ENCODE results near the gene TMEM52B.
"Not testable (repeated sequence)": the region's sequence is repeated elsewhere in the genome, so short reads cannot be mapped to it uniquely, and the experiment has no call there.

Gene TMEM52B

DNA sequence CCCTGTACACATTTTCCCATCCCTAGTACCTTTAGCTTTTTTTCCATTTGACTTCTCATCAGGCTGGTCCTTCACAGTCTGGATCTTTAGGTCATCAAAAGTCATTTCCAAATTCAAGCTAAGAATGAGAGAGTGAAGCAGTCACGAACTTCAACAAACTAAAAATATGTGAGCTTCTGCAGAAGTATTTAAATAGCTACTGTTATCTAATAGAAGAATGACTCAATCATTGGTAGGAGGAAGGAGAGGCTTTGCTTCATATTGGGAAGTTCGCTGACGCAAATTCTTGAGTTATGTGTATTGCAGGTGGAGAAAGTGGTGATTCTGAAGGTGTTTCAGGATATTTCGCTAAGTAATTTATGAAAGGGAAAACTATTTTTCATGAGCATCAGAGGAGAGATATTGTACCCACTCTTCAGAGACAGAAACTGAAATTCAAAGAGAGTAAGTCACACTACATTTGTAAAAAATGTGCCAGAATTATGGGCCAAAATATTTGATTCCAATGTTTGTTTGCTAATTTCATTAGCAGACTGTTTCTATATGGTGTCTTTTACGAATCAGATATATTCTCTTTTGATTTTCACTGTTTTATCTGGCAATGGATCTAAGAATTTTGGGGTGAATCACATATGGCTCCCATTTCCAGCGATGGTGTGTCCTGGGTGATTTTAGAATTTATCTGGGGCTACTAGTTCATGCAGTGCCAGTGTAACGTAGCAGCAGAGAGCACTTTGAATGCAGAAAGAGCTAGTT lies 6.7 kb upstream of the TMEM52B start, which contains the start of gene OLR1:
Gene OLR1, minus strand, starts transcription at position 160 of the 756 bp plus-strand sequence. Its CDS starts 55 bp downstream, at position 105.
- DNase-seq (ENCODE audit: low read depth), result no peak

DNA sequence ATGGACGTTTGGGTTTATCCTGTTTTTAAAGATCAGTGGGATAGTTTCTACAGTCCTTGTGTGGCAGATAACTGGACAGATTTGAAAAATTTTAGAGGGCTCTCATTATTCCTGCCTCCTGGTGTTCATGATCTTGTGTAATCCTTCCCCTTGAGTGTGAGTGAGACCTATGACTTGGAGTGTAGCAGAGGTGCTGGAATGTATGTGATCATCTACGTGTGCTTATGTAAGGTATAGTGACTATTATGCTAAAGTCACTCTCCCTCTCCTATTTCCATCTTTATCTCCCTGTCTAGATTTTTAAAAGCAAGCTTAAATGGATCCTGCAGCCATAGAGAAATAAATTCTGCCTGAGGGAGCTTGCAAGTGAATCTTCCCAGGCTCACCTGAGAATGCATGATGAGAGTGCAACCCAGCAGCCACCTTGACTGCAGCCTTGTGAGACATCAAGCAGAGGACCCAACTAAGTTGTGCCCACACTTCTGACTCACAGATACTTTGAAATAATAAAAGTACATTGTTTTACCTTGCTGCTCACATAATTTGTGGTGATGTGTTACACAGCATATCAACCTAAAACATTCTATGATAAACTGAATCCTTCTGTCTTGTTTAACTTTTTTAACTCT lies 3.7 kb upstream of the TMEM52B start:
- no peak for DNase-seq (ENCODE audit: low read depth)

DNA sequence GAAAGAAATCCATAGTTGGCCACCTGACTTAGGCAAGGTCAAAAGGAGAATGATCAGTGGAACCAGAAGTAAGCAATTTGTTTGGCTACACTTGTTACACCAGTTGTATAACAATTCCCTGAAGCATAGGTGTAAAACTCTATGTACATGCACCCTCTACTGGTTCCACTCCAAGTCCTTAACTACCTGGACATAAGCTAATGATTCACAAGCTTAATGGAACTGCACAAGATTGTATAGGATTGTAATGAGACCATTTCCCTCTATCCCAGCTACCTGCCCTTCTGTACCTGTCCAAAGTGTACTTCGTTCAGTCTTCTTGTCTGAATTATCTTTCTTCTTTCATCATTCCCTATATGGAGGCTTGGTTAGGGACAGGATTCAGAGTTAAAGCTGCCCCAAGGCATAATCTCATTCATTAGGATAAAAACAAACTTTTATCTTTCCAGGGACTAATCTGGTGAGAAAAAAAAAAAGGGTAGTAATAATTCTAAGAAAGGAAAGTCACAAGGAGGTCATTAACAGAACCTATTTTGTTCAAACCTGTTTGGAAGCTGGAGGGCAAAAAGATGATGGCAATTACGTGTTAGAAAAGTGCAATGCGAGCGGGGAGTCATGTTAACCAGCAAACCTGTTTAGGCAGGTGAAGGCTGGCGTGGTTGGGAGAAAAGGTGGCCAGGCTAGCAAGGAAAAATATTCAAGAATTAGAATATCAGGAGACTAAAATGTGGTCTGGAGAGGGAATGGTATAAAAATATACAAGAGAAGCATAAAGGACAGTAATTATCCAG lies 2.8 kb upstream of the TMEM52B start:
- DNase-seq (ENCODE audit: low read depth), result no peak

DNA sequence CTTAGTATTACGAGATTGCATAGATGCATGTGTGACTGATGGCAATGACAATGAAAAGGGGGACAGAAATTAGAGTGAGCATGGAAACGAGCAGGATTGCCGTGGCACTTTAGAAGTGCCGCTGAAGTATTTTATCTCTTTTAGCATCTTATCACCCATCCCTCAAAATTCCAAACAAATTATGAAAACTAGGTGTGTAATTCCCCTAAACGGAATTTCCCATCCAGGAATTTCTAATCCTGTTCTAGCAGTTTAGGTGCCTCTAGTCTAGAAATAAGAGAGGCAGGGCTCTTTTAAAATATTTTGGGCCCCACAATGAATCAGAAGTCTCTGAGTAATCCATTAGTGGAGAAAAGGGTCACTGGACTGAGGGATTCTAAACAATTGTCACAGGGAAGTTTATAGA lies 947 bp downstream of the TMEM52B start:
- DNase-seq (ENCODE audit: low read depth), result no peak

DNA sequence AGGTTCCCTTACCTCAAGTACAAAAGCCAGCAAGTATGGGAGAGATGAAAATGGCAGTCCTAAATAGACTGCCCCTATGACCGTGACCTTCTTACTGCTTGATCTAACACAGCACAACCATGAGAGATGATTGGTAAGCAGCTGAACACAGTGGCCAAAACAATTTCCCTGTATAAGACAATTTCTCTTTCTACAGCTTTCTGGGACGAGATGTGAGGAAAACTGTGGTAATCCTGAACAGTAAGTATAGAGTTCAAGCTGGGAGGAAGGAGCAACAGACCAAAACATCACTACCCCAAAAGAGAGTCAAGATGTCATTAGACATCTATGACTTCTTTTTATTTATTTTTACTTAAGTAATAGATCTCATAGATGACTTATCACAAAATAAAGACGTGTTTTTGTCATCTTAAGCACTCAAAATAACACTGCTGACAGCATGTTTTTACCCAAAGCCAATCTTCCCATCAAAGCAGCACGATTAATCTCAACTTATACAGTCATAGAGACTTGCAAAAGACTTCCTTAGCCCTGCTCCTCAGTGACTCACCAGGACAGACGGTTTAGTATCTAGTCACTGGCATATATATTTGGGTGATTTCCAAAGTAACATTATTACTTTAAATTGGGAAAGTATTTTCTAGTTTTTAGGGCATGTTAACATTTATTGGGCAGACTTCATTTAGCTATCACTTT lies 3.7 kb downstream of the TMEM52B start:
- peak; percentile 30 for DNase-seq (ENCODE audit: low read depth)

DNA sequence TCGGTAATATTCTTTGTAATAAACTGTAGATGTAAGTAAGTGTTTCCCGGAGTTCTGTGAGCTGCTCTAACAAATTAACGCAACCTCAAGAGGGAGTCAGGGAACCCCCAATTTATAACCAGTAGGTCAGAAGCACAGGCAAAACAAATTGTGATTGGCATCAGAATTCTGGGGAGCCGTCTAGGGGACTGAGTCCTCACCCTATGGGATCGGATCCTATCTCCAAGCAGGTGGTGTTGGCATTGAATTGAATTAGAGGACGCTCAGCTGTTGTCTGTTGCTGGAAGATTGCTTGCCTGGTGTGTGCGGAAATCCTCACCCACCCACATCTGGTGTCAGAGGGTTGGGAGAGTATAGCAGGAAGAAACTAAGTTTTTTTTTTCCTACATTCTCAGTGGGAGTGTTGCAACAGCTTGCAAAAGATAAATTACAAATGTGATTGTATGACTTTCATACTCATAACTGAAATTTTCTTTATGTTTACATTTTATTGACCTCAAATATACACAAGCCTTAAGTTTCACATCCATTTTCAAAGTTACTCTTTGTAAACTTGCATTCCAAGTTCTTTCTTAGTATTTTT lies 5.5 kb downstream of the TMEM52B start:
- peak; percentile 38 for DNase-seq (ENCODE audit: low read depth)

DNA sequence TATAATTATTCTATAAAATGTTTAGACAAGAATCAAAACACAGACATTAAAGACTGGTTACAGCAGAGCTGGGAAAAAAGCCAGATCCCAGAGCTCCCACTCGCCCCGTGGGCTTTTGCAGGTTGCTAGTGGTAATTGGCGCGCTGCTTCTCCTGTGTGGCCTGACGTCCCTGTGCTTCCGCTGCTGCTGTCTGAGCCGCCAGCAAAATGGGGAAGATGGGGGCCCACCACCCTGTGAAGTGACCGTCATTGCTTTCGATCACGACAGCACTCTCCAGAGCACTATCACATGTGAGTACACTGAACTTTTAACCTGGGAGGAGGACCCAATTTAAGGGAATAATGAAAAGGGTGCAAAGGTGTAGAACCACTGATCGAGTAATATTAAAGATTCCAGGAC lies 7.5 kb downstream of the TMEM52B start:
- DNase-seq (ENCODE audit: low read depth), result no peak

DNA sequence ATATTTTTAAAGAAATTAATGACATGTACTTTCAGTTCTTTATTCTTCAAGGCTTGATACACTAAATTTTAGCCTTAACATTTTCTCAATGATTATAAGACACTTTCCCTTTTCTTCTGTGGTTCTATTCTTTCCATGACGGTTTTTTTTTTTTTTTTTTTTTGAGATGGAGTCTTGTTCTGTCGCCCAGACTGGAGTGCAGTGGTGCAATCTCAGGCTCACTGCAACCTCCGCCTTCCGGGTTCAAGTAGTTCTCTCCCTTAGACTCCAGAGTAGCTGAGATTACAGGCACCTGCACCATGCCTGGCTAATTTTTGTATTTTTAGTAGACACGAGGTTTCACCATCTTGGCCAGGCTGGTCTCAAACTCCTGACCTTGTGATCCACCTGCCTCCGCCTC lies 8.1 kb downstream of the TMEM52B start:
- not testable (repeated sequence) for DNase-seq (ENCODE audit: low read depth)

DNA sequence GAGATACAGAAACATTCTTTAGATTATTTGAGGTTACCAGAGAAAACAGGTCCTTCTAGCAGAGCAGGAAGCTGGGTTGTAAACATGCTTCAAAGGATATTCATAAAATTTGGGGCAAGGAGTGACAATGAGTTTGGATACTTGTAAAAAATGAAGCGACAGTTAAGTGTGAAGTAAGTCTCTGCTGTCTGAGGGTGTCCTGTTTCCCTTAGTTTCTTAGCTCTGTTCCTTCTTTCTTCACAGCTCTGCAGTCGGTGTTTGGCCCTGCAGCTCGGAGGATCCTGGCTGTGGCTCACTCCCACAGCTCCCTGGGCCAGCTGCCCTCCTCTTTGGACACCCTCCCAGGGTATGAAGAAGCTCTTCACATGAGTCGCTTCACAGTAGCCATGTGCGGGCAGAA lies 10.8 kb downstream of the TMEM52B start:
- no peak for DNase-seq (ENCODE audit: low read depth)

DNA sequence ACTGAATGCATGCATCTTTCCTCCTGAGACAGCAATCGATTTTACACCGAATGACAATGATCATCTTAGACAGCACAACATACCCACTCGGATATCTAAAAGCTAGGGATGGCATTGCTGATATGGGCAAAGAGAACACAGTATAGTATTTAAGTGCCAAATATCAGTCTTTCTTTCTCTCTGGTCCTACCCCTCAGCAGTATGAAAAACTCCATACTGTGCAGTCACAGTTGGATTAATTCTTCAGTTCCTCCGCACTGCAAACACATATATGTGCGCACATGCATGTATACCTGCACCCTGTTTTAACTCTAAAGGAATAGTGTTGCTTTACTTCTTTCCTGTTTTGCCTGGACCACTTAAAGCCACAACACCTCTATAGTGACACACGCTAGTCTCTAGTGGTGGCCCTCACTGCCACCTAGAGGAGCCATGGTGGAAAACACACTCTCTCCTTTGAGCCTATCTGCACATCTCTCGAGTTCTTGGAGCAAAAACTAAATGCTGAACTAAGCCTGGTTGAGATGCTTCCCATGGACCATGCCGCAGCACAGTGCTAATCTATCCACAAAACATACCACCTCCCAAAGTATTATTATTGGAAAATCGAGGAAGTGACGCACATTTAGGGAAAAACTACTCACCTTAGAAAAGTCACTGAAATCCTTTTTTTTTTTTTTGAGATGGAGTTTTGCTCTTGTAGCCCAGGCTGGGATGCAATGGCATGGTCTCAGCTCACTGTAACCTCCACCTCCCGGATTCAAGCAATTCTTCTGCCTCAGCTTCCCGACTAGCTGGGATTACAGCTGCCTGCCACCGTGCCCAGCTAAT lies 11.9 kb downstream of the TMEM52B start:
- peak; percentile 47 for DNase-seq (ENCODE audit: low read depth)

DNA sequence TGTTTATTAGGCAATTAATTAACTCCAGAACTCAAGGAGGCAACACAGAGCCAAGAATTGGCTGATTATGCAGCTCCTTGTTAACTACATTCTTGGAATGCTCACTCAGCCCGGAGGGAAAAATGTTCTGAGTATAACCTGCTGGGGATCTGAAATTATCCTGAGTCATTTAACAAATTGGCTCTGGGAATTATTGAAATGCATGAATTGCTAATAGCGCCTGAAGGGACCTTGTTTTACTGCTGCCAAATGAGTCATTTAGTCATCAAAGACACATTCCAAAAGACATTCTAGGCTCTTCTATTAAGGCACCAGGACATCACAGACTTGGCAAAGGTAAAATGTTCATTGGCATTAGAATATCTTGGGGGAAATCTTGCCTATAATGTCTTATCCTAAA lies 13.0 kb downstream of the TMEM52B start:
- no peak for DNase-seq (ENCODE audit: low read depth)

DNA sequence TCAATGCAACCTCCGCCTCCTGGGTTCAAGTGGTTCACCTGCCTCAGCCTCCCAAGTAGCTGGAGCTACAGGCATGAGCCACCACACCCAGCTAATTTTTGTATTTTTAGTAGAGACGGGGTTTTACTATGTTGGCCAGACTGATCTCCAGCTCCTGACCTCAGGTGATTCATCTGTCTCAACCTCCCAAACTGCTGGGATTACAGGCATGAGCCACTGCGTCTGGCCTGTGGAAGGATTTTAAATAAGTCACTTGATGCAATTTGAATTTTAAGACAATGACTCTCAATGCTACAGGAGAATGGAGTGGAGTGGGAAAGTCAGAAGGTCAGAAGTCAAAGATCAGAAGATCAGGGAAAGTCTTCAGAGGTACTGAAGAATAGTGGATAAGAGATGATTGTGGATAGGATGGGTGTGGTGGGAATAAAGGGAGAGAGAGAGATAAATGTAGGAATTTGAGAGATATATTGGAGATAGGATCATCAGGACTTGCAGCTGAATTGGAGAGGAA lies 15.4 kb downstream of the TMEM52B start:
- DNase-seq (ENCODE audit: low read depth), result no peak

DNA sequence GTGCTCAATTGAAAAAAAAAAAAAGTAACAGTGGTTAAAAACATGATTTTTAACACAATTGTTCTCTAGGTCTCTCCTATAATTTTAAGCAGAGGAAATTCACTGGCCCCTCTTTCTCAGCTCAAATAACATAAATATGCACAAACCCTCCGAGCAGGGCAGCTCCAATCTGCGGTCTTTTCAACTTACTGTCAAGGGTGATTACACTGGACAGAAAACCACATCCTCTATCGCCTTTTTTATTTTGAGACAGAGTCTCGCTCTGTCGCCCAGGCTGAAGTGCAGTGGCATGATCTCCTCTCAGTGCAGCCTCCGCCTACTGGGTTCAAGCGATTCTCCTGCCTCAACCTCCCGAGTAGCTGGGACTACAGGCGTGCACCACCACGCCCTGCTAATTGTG lies 17.4 kb downstream of the TMEM52B start:
- no peak for DNase-seq (ENCODE audit: low read depth)

DNA sequence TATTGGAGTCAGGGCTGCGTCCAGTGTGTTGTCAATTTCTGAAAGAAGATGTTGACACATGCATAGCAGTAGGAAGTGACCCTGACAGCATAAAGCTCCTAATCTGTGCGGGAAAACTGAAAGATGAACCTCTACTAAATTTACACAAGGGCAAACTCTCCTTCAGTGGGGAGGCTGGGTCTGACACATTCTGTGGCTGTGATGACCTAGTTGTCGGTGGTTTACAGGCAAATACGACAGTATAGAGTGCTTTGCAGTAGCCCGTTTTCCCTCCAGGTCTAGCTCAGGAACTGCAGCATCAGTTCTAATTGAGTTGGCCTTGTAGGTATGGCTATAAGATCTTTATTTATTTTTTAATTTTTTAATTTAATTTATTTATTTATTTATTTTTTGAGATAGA lies 19.0 kb downstream of the TMEM52B start:
- DNase-seq (ENCODE audit: low read depth), result no peak

DNA sequence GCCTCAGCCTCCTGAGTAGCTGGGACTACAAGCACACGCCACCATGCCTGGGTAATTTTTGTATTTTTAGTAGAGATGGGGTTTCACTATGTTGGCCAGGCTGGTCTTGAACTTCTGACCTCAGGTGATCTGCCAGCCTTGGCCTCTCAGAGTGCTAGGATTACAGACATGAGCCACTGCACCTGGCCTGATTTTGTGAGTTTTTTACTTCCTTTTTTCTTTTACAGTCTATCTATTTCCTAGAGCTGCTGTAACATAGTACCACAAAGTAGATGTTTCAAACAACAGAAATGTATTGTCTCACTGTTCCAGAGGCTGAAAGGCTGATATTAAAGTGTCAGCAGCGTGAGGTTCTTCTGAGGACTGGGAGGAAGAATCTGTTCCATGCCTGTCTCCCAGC lies 25.7 kb downstream of the TMEM52B start:
- not testable (repeated sequence) for DNase-seq (ENCODE audit: low read depth)

DNA sequence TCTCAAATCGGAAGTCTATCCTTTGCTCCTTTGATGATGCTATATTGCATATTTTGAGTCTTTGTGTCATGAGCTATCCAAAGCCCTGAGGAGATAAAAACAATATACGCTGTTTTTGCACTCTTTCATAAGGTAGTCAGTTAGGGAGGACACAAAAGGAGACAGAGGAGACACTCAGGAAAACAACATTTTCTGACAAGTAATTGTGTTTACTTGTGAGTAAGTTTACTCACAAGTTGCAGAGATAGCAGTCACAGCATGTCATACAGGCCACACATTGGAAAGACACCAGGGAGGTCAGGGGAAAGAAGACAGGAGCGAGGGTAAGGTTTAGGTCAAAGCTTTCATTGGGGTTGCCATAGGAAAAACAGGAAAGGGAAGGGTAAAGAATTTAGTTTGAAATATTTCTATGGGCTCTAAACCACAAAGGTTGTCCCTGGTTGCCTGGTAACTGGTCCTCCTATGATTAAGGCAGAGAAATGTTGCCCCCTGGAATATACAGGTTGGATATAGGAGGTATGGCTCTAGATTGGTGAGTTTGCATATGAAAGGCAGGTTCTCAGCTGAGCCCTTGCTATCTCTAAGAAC lies 26.5 kb downstream of the TMEM52B start:
- DNase-seq (ENCODE audit: low read depth), result no peak

DNA sequence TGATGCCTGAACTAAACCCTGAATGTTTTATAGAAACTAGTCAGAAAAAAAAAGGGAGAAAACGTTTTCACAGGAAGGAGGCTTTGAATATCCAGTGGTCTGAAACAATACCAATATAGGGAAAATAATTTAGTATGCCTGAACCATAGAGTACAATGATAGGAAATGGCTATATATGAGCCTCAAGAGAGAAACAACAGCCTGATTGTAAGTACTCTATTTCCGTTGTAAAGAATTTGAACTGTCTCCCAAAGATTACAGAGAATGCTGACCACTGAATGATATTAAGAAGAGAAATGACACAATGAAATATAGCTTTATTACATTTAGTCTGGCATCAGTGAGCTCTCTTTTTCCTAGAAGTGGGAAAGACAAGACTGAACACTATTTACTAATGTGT lies 28.3 kb downstream of the TMEM52B start:
- no peak for DNase-seq (ENCODE audit: low read depth)

DNA sequence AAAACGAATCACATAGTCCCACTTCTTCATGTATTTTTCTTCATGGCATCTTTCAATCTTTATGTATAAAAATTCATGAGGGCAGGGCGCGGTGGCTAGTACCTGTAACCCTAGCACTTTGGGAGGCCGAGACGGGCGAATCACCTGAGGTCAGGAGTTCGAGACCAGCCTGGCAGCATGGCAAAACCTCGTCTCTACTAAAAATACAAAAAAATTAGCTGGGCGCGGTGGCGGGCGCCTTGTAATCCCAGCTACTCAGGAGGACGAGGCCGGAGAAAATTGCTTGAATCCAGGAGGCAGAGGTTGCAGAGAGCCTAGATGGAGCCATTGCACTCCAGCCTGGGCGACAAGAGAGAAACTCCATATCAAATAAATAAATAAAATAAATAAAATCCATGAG lies 31.4 kb downstream of the TMEM52B start:
- no peak for DNase-seq (ENCODE audit: low read depth)

DNA sequence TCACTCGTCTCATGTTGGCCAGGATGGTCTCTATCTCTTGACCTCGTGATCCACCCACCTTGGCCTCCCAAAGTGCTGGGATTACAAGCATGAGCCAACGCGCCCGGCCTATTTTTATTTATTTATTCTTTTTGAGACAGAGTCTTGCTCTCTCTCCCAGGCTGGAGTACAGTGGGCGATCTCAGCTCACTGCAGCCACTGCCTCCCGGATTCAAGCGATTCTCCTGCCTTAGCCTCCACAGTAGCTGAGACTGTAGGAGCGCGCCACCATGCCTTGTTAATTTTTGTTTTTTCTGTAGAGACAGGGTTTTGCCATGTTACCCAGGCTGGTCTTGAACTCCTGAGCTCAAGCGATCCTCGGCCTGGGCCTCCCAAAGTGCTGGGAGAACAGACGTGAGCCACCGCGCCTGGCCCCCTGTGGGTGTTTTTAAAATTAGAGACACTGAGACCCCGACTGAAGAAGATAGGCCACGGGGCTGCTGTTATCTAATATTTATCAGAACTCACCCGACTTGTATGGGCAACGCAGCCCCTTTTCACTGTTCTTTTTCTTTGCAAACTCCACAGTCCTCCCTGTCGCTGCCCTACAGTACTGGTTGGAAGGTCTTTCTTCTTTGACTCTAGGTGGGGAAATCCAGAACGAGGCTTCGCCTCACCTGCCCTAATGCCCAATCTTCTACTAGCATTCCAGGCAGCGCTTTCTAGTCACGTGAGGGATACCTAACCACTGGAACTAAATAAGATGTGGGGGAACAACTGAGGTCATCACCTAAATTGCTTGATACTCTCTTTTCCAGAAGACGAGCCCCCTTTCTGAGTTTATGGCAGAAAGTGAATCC lies 32.5 kb downstream of the TMEM52B start:
- no peak for DNase-seq (ENCODE audit: low read depth)

All from fibroblast of the conjunctiva (primary cell).